ENCODE results near the gene ODC1. TPM values are rescaled to one million over a fixed set of nuclear protein-coding genes. Genes with fewer than 3 reads are reported as not detected.

Gene ODC1
- polyA plus RNA-seq, 3 donors from 2014 or later, result 31.6 to 62.3 (median 59.0) TPM

GRCh38 chr2:10422251-10422650 is 25.9 kb downstream of the ODC1 start:
- no peaks in the 10 kb centered on the region for H3K9me3 Mint-ChIP-seq
- no peak overlapping the region for H3K4me3 Mint-ChIP-seq
- H3K4me1 Mint-ChIP-seq, result no peaks in the 10 kb centered on the region
- H3K36me3 Mint-ChIP-seq, result peaks cover under 1 to 5% (median 4%) of the 10 kb centered on the region in 3 donors
- no peak overlapping the region for H3K27ac Mint-ChIP-seq
- no peak for DNase-seq
- peaks cover 0 to 5% (median 1%) of the 10 kb centered on the region in 3 donors for H3K27me3 Mint-ChIP-seq (ENCODE audit: low read depth in 3 of 3)

DNA sequence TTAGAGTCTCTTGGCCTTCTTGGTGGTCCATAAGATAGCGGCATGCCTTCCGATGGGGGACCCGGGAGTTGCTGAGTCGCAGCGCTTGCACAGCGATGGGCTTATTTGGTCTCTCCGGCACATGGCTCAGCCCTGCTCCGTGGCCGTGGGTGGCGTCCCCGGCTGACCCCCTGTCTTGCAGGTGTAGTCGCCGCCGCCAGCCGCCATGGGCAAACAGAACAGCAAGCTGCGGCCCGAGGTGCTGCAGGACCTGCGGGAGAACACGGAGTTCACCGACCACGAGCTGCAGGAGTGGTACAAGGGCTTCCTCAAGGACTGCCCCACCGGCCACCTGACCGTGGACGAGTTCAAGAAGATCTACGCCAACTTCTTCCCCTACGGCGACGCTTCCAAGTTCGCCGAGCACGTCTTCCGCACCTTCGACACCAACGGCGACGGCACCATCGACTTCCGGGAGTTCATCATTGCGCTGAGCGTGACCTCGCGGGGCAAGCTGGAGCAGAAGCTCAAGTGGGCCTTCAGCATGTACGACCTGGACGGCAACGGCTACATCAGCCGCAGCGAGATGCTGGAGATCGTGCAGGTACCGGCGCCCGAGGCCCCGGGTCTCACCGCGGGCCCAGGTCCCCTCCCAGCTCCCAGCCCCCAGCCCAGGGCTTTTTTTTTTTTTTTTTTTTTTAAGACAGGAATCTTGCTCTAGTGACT is 28.4 kb downstream of the ODC1 start:
- peaks cover 0 to 7% (median 2%) of the 10 kb centered on the region in 3 donors for H3K27me3 Mint-ChIP-seq (ENCODE audit: low read depth in 3 of 3)
- H3K4me1 Mint-ChIP-seq, result no peaks in the 10 kb centered on the region
- no peaks in the 10 kb centered on the region for H3K9me3 Mint-ChIP-seq
- H3K4me3 Mint-ChIP-seq, result no peak overlapping the region
- peaks cover 0 to 3% (median 0%) of the 10 kb centered on the region in 3 donors for H3K36me3 Mint-ChIP-seq
- no peak for DNase-seq
- H3K27ac Mint-ChIP-seq, result no peak overlapping the region

GRCh38 chr2:10417551-10418335 is 30.4 kb downstream of the ODC1 start:
- peaks cover 0 to 7% (median 2%) of the 10 kb centered on the region in 3 donors for H3K27me3 Mint-ChIP-seq (ENCODE audit: low read depth in 3 of 3)
- no peaks in the 10 kb centered on the region for H3K4me1 Mint-ChIP-seq
- H3K9me3 Mint-ChIP-seq, result no peaks in the 10 kb centered on the region
- H3K27ac Mint-ChIP-seq, result no peak overlapping the region
- peaks cover 0 to 4% (median 0%) of the 10 kb centered on the region in 3 donors for H3K36me3 Mint-ChIP-seq
- no peak overlapping the region for H3K4me3 Mint-ChIP-seq
- DNase-seq, result no peak

GRCh38 chr2:10415640-10416039 is 32.5 kb downstream of the ODC1 start:
- DNase-seq, result no peak
- Mint-ChIP-seq H3K4me1 (peaks cover 0 to 2% of the 10 kb centered on the region in 2 donors), H3K9me3 (no peaks in the 10 kb centered on the region), H3K27me3 (ENCODE audit: low read depth in 3 of 3) (peaks cover 0 to 7% (median 2%) of the 10 kb centered on the region in 3 donors), H3K4me3 (no peak overlapping the region), H3K27ac (peak overlapping the region in 1 of 6 donors; percentile 34), H3K36me3 (peaks cover 0 to 6% (median 3%) of the 10 kb centered on the region in 3 donors)

GRCh38 chr2:10415048-10415447 is 33.1 kb downstream of the ODC1 start:
- Mint-ChIP-seq H3K4me1 (peaks cover 0 to 3% of the 10 kb centered on the region in 2 donors), H3K36me3 (peaks cover 0 to 6% (median 3%) of the 10 kb centered on the region in 3 donors), H3K4me3 (no peak overlapping the region), H3K27me3 (ENCODE audit: low read depth in 3 of 3) (peaks cover 0 to 7% (median 2%) of the 10 kb centered on the region in 3 donors), H3K27ac (no peak overlapping the region), H3K9me3 (no peaks in the 10 kb centered on the region)
- no peak for DNase-seq

GRCh38 chr2:10414591-10414990 is 33.5 kb downstream of the ODC1 start:
- Mint-ChIP-seq H3K9me3 (no peaks in the 10 kb centered on the region), H3K36me3 (peaks cover 0 to 6% (median 3%) of the 10 kb centered on the region in 3 donors), H3K27ac (no peak overlapping the region), H3K4me3 (no peak overlapping the region), H3K27me3 (ENCODE audit: low read depth in 3 of 3) (peaks cover 0 to 7% (median 2%) of the 10 kb centered on the region in 3 donors), H3K4me1 (peaks cover 0 to 3% of the 10 kb centered on the region in 2 donors)
- DNase-seq, result no peak

DNA sequence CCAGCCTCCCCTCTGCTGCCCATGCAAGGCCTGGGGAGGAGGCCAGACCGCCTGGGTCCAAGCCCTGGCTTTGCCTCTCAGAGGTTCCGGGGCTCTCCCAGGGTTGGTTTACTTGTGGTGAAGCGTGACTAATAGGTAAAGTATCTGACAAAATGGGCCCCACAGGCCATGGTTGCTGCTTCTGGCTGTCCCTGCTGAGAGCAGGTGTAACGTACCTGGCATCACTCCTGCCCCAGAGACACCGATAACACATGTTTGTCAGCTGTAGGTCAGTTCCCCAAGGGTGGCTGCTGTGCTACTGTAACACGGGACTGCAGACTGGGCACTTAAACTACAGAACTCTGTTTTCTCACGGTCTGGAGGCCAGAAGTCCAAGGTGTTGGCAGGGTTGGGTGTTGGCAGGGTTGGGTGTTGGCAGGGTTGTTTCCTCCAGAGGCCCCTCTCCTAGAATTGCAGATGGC is 34.1 kb downstream of the ODC1 start:
- Mint-ChIP-seq H3K27ac (no peak overlapping the region), H3K4me3 (no peak overlapping the region), H3K9me3 (no peaks in the 10 kb centered on the region), H3K36me3 (peaks cover 0 to 3% (median 3%) of the 10 kb centered on the region in 3 donors), H3K4me1 (peaks cover 4 to 7% of the 10 kb centered on the region in 2 donors), H3K27me3 (ENCODE audit: low read depth in 3 of 3) (peaks cover 0 to 7% (median 2%) of the 10 kb centered on the region in 3 donors)
- no peak for DNase-seq

GRCh38 chr2:10413503-10413902 is 34.6 kb downstream of the ODC1 start:
- H3K36me3 Mint-ChIP-seq, result peaks cover 0 to 3% (median 3%) of the 10 kb centered on the region in 3 donors
- H3K9me3 Mint-ChIP-seq, result no peaks in the 10 kb centered on the region
- no peak overlapping the region for H3K27ac Mint-ChIP-seq
- peaks cover 0 to 7% (median 2%) of the 10 kb centered on the region in 3 donors for H3K27me3 Mint-ChIP-seq (ENCODE audit: low read depth in 3 of 3)
- no peak for DNase-seq
- H3K4me1 Mint-ChIP-seq, result peaks cover 10 to 12% of the 10 kb centered on the region in 2 donors
- no peak overlapping the region for H3K4me3 Mint-ChIP-seq

- Mint-ChIP-seq H3K27me3 (ENCODE audit: low read depth in 3 of 3) (peaks cover 4% of the 10 kb centered on the region in 3 donors), H3K4me3 (no peak overlapping the region), H3K27ac (no peak overlapping the region), H3K4me1 (peaks cover 21 to 23% of the 10 kb centered on the region in 2 donors), H3K9me3 (no peaks in the 10 kb centered on the region), H3K36me3 (peaks cover 0 to 3% (median 3%) of the 10 kb centered on the region in 3 donors)
- peak in 2 of 3 donors; percentile 22 for DNase-seq
These were observed 35.7 kb downstream of the ODC1 start for GRCh38 chr2:10412380-10412779.

DNA sequence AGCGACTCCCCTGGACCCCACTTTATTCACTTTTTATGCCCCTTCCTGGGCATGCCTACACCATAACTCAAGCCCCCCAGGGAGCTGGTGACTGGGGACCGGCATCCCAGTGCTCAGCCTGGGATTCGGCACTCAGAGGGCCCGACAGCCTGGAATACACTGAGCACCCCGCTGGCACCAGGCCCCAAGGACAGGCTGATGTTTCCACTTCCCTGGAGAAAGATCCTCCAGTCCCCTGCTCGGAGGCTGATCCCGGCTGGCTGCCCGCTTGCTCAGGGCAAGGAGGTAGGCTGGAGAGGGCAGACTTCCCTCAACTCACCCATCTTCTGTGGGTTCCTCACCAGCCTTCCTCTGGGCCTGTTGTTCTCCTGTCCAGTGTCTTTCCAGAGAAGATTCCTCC is 36.6 kb downstream of the ODC1 start:
- Mint-ChIP-seq H3K27me3 (ENCODE audit: low read depth in 3 of 3) (peaks cover 2 to 5% (median 4%) of the 10 kb centered on the region in 3 donors), H3K36me3 (peaks cover 0 to 3% (median 3%) of the 10 kb centered on the region in 3 donors), H3K4me3 (no peak overlapping the region), H3K4me1 (peaks cover 29 to 31% of the 10 kb centered on the region in 2 donors), H3K27ac (peak overlapping the region in 1 of 6 donors; percentile 35), H3K9me3 (no peaks in the 10 kb centered on the region)
- DNase-seq, result no peak

DNA sequence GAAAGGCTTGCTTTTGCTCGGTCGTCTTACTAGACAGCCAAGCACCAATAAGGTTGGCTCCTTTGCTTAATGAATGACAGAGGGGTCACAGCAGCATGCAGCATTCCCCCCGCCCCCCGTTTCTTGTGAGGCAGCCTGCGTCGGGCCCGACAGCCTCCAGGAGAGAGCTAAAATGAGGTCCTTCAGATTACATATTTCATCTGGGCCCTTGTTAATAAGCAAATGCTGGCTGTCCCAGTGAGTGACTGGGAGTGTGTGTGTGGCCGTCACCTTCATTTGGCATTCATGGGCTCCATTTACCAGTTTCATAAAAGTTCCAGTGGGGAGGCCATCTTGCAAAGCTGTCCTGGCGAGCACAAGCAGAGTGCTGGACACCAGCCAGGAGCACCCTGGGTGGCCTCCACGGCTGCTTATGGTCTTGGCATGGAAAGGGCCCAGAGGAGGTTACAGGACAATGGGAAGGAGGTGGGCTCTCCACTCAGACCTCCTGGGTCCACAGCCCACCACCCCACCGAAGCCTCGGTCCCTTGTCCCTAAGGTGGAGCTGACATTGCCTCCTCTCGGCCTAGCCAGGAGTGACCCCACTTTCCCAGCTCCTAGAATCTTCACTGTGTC is 37.2 kb downstream of the ODC1 start:
- H3K27ac Mint-ChIP-seq, result no peak overlapping the region
- DNase-seq, result no peak
- no peak overlapping the region for H3K4me3 Mint-ChIP-seq
- H3K27me3 Mint-ChIP-seq (ENCODE audit: low read depth in 3 of 3), result peaks cover 2 to 4% (median 4%) of the 10 kb centered on the region in 3 donors
- H3K36me3 Mint-ChIP-seq, result peaks cover 0 to 3% (median 3%) of the 10 kb centered on the region in 3 donors
- peaks cover 31% of the 10 kb centered on the region in 2 donors for H3K4me1 Mint-ChIP-seq
- no peaks in the 10 kb centered on the region for H3K9me3 Mint-ChIP-seq

DNA sequence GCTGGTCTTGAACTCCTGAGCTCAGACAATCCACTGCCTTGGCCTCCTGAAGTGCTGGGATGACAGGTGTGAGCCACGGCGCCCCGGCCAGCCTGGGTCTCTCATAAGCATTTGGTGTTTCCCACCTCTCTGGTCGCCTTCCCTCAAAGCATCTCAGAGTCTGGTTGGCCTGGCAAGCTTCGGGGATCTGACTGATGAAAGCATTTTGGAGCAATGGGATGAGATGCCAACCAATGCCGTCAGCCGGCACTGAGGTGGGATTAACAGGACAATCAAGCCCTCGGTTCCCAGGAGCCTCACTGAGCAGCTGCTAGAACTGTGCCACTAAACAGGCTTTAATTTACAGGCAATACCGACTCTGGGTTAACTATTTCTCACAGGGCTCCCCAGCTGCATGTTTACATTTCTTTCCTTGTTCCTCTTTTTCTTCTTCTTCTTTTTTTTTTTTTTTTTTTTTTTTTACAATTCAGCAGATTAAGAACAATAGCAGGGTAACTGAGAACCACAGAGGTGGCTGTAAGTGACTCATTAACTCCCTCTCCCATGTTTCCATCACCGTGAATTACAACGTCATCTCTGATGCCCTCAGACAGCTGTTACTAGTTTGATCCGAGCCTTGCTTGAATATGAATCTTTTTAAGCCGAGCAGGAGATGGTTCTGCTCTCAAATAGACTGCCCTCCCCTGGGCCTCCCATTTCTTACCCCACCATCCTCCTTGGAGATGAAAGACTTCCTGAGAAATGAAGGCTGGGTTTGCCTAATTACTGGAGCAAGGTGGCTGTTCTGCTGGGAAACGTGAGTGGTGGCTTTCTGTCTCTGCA is 37.9 kb downstream of the ODC1 start:
- Mint-ChIP-seq H3K27ac (no peak overlapping the region), H3K27me3 (ENCODE audit: low read depth in 3 of 3) (peaks cover 2 to 4% (median 4%) of the 10 kb centered on the region in 3 donors), H3K36me3 (peaks cover 0 to 6% (median 3%) of the 10 kb centered on the region in 3 donors), H3K4me1 (peaks cover 31% of the 10 kb centered on the region in 2 donors), H3K4me3 (peak overlapping the region in 1 of 5 donors; percentile 20), H3K9me3 (no peaks in the 10 kb centered on the region)
- no peak for DNase-seq

All from immature natural killer cell (primary cell).